Uterus (tissue), 2 donors: ENCODE measurements around the gene NDP.

ENCODE experiments used
- CTCF ChIP-seq, 4 experiments: fragments of 200-600 bp in 2 of 4; fragments of 450-650 bp in 2 of 4; sonication (generic) in 2 of 4; IDR thresholded peaks; one replicate each; pipeline ENCODE4 v1.5.1; 2016 to 2019; ENCODE audit warnings: antibody characterized with exemption in 4 of 4, mild to moderate bottlenecking in 2 of 4, moderate library complexity in 1 of 4
- POLR2A ChIP-seq, 2 donors: fragments of 450-650 bp; IDR thresholded peaks; one replicate each; pipeline ENCODE4 v1.6.1; 2016; ENCODE audit warnings: antibody characterized with exemption in 2 of 2, mild to moderate bottlenecking in 1 of 2, moderate library complexity in 1 of 2

DNA sequence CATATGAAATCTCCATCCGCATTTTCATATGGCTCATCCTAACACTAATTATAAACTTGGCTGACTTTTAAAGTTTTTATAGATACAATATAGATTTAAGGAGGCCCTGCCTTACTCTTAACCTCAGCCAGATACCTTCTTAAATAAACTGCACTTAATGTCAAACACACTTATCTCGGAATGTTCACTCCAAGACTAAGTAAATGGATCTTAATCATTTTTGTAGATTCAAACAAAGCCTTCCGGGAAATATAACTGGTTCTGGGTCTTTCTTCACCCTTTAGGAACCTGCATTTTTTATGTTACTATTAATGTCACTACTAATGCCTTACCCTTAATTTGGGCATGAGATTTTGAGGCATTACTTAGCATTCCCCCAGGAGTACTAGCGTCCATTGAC lies 43.7 kb upstream of the NDP start:
- TF ChIP-seq POLR2A (IDR thresholded peaks at IDR 0.05) (no peak), CTCF (IDR thresholded peaks at IDR 0.05) (no peak)
